K562 (cell line): ENCODE measurements around the gene GJD2. TPM values are rescaled to one million over a fixed set of nuclear protein-coding genes. Genes with fewer than 3 reads are reported as not detected.

Experiments
- ATAC-seq: fragments of 200-7000 bp; cut with Tn5 transposase; 3 replicates; pipeline ENCODE4 v1.9.1; 2020; ENCODE audit warnings: moderate library complexity
- BruUV-seq: library from RNA; stranded (reverse); fragments of 400-500 nt; replicated peaks from 2 replicates; lab custom pipeline; 2021; lab: Mats Ljungman, UMichigan
- CTCF ChIA-PET: fragments of 300-600 bp; formaldehyde crosslinking; extraction: SDS; loops from one replicate; lab custom pipeline; 2021; ENCODE audit warnings: low intra/inter-chr PET ratio; lab: Yijun Ruan, JAX
- POLR2A ChIA-PET: fragments of 300-600, 350-650 bp; sonication (Branson Sonifier 250); formaldehyde crosslinking; extraction: SDS; loops from one replicate; lab custom pipeline; 2021; ENCODE audit warnings: antibody characterized with exemption, inconsistent platforms; lab: Yijun Ruan, JAX
- DNase-seq, 4 experiments: peaks; one replicate each; pipeline versions ENCODE4 v3.0.0 to v3.0.0-alpha.2; 2011 to 2018; ENCODE audit warnings: low spot score in 3 of 4, mixed read lengths in 3 of 4; ENCODE audit errors: extremely low read depth in 1 of 4
- FAIRE-seq: peaks from 2 replicates; lab custom pipeline; 2011; peaks lifted over from hg19 to GRCh38; lab: Jason Lieb, UNC
- H2AFZ ChIP-seq: 2 replicates; pipeline ENCODE4 v1.6.0; 2011; ENCODE audit warnings: low read depth, low read length, control low read depth, inconsistent platforms
- H3K27ac ChIP-seq: fragments of 200-600 bp; 3 replicates; pipeline ENCODE4 v1.8.0; 2011; ENCODE audit warnings: low read depth, mild to moderate bottlenecking, control low read depth, inconsistent platforms, low read length, moderate library complexity, mixed read lengths; ENCODE audit errors: extremely low read depth
- H3K27me3 ChIP-seq, 2 experiments: fragments of 300-600 bp in 1 of 2; 2 replicates in 1 of 2; 3 replicates in 1 of 2; pipeline versions ENCODE4 v1.6.0 to v1.8.0; 2011; ENCODE audit warnings: inconsistent platforms in 2 of 2, low read length in 2 of 2, mild to moderate bottlenecking in 1 of 2, mixed read lengths in 1 of 2, moderate library complexity in 1 of 2; ENCODE audit not compliant: control insufficient read depth in 2 of 2, insufficient read depth in 2 of 2
- H3K36me3 ChIP-seq: fragments of 300-600 bp; 3 replicates; pipeline ENCODE4 v1.8.0; 2011; ENCODE audit warnings: mild to moderate bottlenecking, low read length, inconsistent platforms; ENCODE audit not compliant: control insufficient read depth, insufficient read depth
- H3K4me1 ChIP-seq, 2 experiments: fragments of 200-600 bp in 1 of 2; replicated peaks in 1 of 2; 2 replicates in 1 of 2; 3 replicates in 1 of 2; pipeline versions ENCODE4 v1.5.1 to v1.8.0; 2011; ENCODE audit warnings: inconsistent platforms in 2 of 2, low read length in 2 of 2, mild to moderate bottlenecking in 1 of 2, mixed read lengths in 1 of 2, moderate library complexity in 1 of 2; ENCODE audit not compliant: control insufficient read depth in 2 of 2, insufficient read depth in 2 of 2
- H3K4me2 ChIP-seq: 2 replicates; pipeline ENCODE4 v1.6.1; 2011; ENCODE audit warnings: low read length, control low read depth, inconsistent platforms, mixed read lengths; ENCODE audit not compliant: insufficient read depth
- H3K4me3 ChIP-seq: fragments of 200-600 bp; sonication (generic), shearing (Covaris generic); 2 replicates; pipeline ENCODE4 v1.5.1; 2016; ENCODE audit warnings: control low read depth, inconsistent platforms
- H3K79me2 ChIP-seq: fragments of 200-600 bp; 3 replicates; pipeline ENCODE4 v1.8.0; 2011; ENCODE audit warnings: low read length, inconsistent platforms; ENCODE audit not compliant: control insufficient read depth, insufficient read depth
- H3K9ac ChIP-seq, 2 experiments: 2 replicates each; pipeline versions ENCODE4 v1.6.0 to v1.6.1; 2011; ENCODE audit warnings: low read depth in 2 of 2, low read length in 2 of 2, control low read depth in 1 of 2, inconsistent platforms in 1 of 2, mild to moderate bottlenecking in 1 of 2, mixed read lengths in 1 of 2; ENCODE audit not compliant: insufficient read depth in 1 of 2
- H3K9me1 ChIP-seq: one replicate; pipeline ENCODE4 v1.6.0; 2011; ENCODE audit warnings: inconsistent platforms, mild to moderate bottlenecking, low read length, moderate library complexity; ENCODE audit not compliant: control insufficient read depth, insufficient read depth
- H3K9me3 ChIP-seq: replicated peaks from 2 replicates; pipeline ENCODE4 v1.5.1; 2011; ENCODE audit warnings: low read depth, low read length, inconsistent platforms; ENCODE audit not compliant: control insufficient read depth, insufficient read depth
- H4K20me1 ChIP-seq: replicated peaks from 2 replicates; pipeline ENCODE4 v1.6.1; 2011; ENCODE audit warnings: low read length, inconsistent platforms, mixed read lengths; ENCODE audit not compliant: control insufficient read depth, insufficient read depth
- DACH1 ChIP-seq: fragments of 450-650 bp; IDR thresholded peaks from 2 replicates; pipeline ENCODE4 v1.6.1; 2018; ENCODE audit not compliant: partially characterized antibody
- SMAD1 ChIP-seq: fragments of 150-350 bp; IDR thresholded peaks from 2 replicates; pipeline ENCODE4 v1.6.1; 2014; ENCODE audit warnings: low read length, low read depth; ENCODE audit not compliant: partially characterized antibody
- ZNF175 ChIP-seq: fragments of 200-800 bp; sonication (Bioruptor generic); IDR thresholded peaks from 2 replicates; pipeline ENCODE4 v1.6.1; 2016; ENCODE audit warnings: low read depth, mild to moderate bottlenecking, missing genetic modification characterization, missing compliant biosample characterization
- WGBS: fragments of 100-300 bp; shearing (Covaris generic); methylation state at CpG from one replicate; pipeline ENCODE4 v1.1.6; 2016; ENCODE audit warnings: low coverage, mixed read lengths; ENCODE audit not compliant: insufficient coverage; ENCODE audit errors: missing lambda C conversion rate; 5-methylcytosine and 5-hydroxymethylcytosine counted together
- in situ Hi-C: fragments of 300-500 bp; cut with MboI; formaldehyde crosslinking; loops from 4 replicates; pipeline ENCODE4 v1.15.0; 2018; ENCODE audit warnings: inconsistent platforms, mixed read lengths
- intact Hi-C: fragments of 100-400 bp; cut with micrococcal nuclease; formaldehyde crosslinking; loops from 2 replicates; pipeline ENCODE4 v1.14.2; 2022
- polyA plus RNA-seq, 8 experiments: library from polyadenylated mRNA; depleted of rRNA in 4 of 8; stranded (reverse) in 5 of 8; unstranded in 3 of 8; fragments of >200 nt; fragmentation: Nextera tagmentation in 2 of 8; fragmentation: Illumina TruSeq in 1 of 8; extraction: Ambion mirVana in 2 of 8; extraction: Trizol in 1 of 8; gene quantifications; 2 replicates each; pipeline versions ENCODE4 v1.2.1 to v1.2.3, GENCODE V29; 2011 to 2014; ENCODE audit warnings: inconsistent platforms in 1 of 8, missing spikeins in 1 of 8
- total RNA-seq, 7 experiments: library from RNA; depleted of rRNA in 6 of 7; stranded (reverse); fragments of >200 nt in 6 of 7; fragmentation: Illumina TruSeq in 2 of 7; extraction: Trizol in 2 of 7; gene quantifications; 2 replicates each; pipeline versions ENCODE4 v1.2.1 to v1.2.3, GENCODE V29; 2011 to 2021; ENCODE audit warnings: low replicate concordance in 1 of 7
- TF ChIP-seq, protein P1 (sequence below): fragments of 250-450 bp; sonication (Bioruptor Pico); IDR thresholded peaks from 2 replicates; pipeline ENCODE4 v1.4.0; 2020; ENCODE audit warnings: mild to moderate bottlenecking, moderate library complexity, borderline replicate concordance

GJD2 gene
- total and polyA plus RNA-seq, 9 of the 15 experiments (the other 6 are each of a cell fraction or from before 2014, with no cell fraction given) = not detected

DNA sequence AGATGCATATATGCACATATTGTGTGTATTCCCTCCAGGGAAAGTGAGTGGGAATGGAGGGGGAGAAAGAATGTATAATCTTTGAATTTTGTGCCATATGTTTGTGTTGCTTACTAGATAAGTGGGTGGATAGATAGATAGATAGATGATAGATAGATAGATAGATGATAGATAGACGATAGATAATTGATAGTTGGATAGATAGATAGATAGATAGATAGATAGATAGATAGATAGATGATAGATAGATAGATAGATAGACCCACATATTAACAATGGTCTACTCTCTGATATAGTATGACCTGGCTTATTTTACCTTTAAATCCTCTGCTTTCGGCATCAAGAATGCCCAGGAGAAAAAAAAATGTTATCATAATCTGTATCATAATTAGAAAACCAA is 21.2 kb downstream of the GJD2 start:
- WGBS = 37% methylated on average over 2 of the region's 2 CpGs
- Histone ChIP-seq H4K20me1 (no peaks in the 10 kb centered on the region), H3K27me3 (peaks cover 2 to 4% of the 10 kb centered on the region in 2 experiments; a peak in 1 of 5 replicates), H3K27ac (no peak overlapping the region), H3K79me2 (no peaks in the 10 kb centered on the region), H3K36me3 (no peaks in the 10 kb centered on the region), H3K4me1 (no peaks in the 10 kb centered on the region; a peak in 1 of 5 replicates), H3K9ac (no peak overlapping the region), H3K4me2 (no peak overlapping the region), H2AFZ (no peak overlapping the region), H3K4me3 (no peak overlapping the region), H3K9me1 (no peaks in the 10 kb centered on the region), H3K9me3 (no peaks in the 10 kb centered on the region)
- POLR2A ChIA-PET = no interaction called here
- BruUV-seq = no TSS peak
- intact Hi-C loops = no loop called here
- FAIRE-seq (no peak), DNase-seq (no peak), ATAC-seq (no peak)
- CTCF ChIA-PET = no interaction called here
- TF ChIP-seq DACH1 (peak; percentile 91), ZNF175 (CRISPR knock-in tag) (no peak), SMAD1 (no peak)
- TF ChIP-seq, protein P1, sequence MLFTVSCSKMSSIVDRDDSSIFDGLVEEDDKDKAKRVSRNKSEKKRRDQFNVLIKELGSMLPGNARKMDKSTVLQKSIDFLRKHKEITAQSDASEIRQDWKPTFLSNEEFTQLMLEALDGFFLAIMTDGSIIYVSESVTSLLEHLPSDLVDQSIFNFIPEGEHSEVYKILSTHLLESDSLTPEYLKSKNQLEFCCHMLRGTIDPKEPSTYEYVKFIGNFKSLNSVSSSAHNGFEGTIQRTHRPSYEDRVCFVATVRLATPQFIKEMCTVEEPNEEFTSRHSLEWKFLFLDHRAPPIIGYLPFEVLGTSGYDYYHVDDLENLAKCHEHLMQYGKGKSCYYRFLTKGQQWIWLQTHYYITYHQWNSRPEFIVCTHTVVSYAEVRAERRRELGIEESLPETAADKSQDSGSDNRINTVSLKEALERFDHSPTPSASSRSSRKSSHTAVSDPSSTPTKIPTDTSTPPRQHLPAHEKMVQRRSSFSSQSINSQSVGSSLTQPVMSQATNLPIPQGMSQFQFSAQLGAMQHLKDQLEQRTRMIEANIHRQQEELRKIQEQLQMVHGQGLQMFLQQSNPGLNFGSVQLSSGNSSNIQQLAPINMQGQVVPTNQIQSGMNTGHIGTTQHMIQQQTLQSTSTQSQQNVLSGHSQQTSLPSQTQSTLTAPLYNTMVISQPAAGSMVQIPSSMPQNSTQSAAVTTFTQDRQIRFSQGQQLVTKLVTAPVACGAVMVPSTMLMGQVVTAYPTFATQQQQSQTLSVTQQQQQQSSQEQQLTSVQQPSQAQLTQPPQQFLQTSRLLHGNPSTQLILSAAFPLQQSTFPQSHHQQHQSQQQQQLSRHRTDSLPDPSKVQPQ = no peak
- in situ Hi-C loops = no loop called here
